Amygdala (tissue), 56 donors: ENCODE data around the gene ARHGEF37.
"Not testable (repeated sequence)": the region's sequence is repeated elsewhere in the genome, so short reads cannot be mapped to it uniquely, and the experiment has no call there.

Experiments
- DNase-seq, 56 donors: peaks; one replicate each; lab custom pipeline; 2025; lab: John Stamatoyannopoulos, UW

Gene ARHGEF37

GRCh38 chr5:149581192-149581861 is at the start of gene ARHGEF37:
ARHGEF37 (plus strand) TSS chr5:149581498; CDS start chr5:149597770, 16,272 bp downstream.
- DNase-seq, result peak; percentile 37 to 95 (median 81)

GRCh38 chr5:149532413-149532812 is 48.9 kb upstream of the ARHGEF37 start:
- DNase-seq, result no peak

- DNase-seq, result not testable (repeated sequence)
Observed at GRCh38 chr5:149535787-149536186, 45.5 kb upstream of the ARHGEF37 start.

GRCh38 chr5:149537374-149537975 is 43.8 kb upstream of the ARHGEF37 start:
- no peak for DNase-seq

- DNase-seq, result no peak
Observed at GRCh38 chr5:149540089-149540488, 41.2 kb upstream of the ARHGEF37 start.

GRCh38 chr5:149541893-149542292 is 39.4 kb upstream of the ARHGEF37 start:
- DNase-seq, result no peak

- no peak for DNase-seq
Observed at GRCh38 chr5:149543361-149544027, 37.8 kb upstream of the ARHGEF37 start.

GRCh38 chr5:149544028-149544420 is 37.3 kb upstream of the ARHGEF37 start:
- no peak for DNase-seq

GRCh38 chr5:149545327-149545726 is 36.0 kb upstream of the ARHGEF37 start:
- no peak for DNase-seq

GRCh38 chr5:149546974-149547373 is 34.3 kb upstream of the ARHGEF37 start:
- DNase-seq, result no peak

- peak in 23 of 56 donors; percentile 8 to 52 (median 25) for DNase-seq
Observed at GRCh38 chr5:149549461-149550267, 31.6 kb upstream of the ARHGEF37 start.

- DNase-seq, result peak in 1 of 56 donors; percentile 28
Observed at GRCh38 chr5:149550268-149550583, 31.1 kb upstream of the ARHGEF37 start.

GRCh38 chr5:149550594-149551226 is 30.6 kb upstream of the ARHGEF37 start:
- DNase-seq, result peak in 8 of 56 donors; percentile 21 to 72 (median 42)

GRCh38 chr5:149551227-149552037 is 29.9 kb upstream of the ARHGEF37 start, which contains the start of gene CSNK1A1:
CSNK1A1 (minus strand) TSS chr5:149551439; CDS start chr5:149550964, 475 bp downstream.
- peak; percentile 83 to 99 (median 96) for DNase-seq

- DNase-seq, result no peak
Observed at GRCh38 chr5:149552038-149552494, 29.2 kb upstream of the ARHGEF37 start.

- no peak for DNase-seq
Observed at GRCh38 chr5:149552553-149553160, 28.6 kb upstream of the ARHGEF37 start.

GRCh38 chr5:149559706-149560105 is 21.6 kb upstream of the ARHGEF37 start:
- no peak for DNase-seq

GRCh38 chr5:149561848-149562247 is 19.4 kb upstream of the ARHGEF37 start:
- DNase-seq, result no peak

- DNase-seq, result no peak
Observed at GRCh38 chr5:149563466-149563865, 17.8 kb upstream of the ARHGEF37 start.
